MV-4-11 (cell line): ENCODE results near the gene ZSWIM6.
"Not testable (repeated sequence)": the region's sequence is repeated elsewhere in the genome, so short reads cannot be mapped to it uniquely, and the experiment has no call there.

Experiments
- DNase-seq: peaks from one replicate; lab custom pipeline; 2025; lab: John Stamatoyannopoulos, UW

The ZSWIM6 gene

GRCh38 chr5:61363401-61364114, 31.5 kb downstream of the ZSWIM6 start:
- DNase-seq, result no peak

- peak; percentile 63 for DNase-seq
Observed at GRCh38 chr5:61366497-61367240, 34.6 kb downstream of the ZSWIM6 start.

GRCh38 chr5:61370506-61370905, 38.4 kb downstream of the ZSWIM6 start:
- DNase-seq, result no peak

GRCh38 chr5:61371474-61371873, 39.4 kb downstream of the ZSWIM6 start:
- no peak for DNase-seq

GRCh38 chr5:61379677-61380076, 47.6 kb downstream of the ZSWIM6 start:
- DNase-seq, result no peak

GRCh38 chr5:61381968-61382367, 49.9 kb downstream of the ZSWIM6 start:
- no peak for DNase-seq

- no peak for DNase-seq
Observed at GRCh38 chr5:61385627-61386026, 53.6 kb downstream of the ZSWIM6 start.

- DNase-seq, result no peak
Observed at GRCh38 chr5:61386045-61386800, 54.2 kb downstream of the ZSWIM6 start.

- no peak for DNase-seq
Observed at GRCh38 chr5:61389609-61390008, 57.6 kb downstream of the ZSWIM6 start.

GRCh38 chr5:61394078-61394704, 62.1 kb downstream of the ZSWIM6 start:
- DNase-seq, result no peak

GRCh38 chr5:61394793-61395192, 62.7 kb downstream of the ZSWIM6 start:
- no peak for DNase-seq

GRCh38 chr5:61397238-61397637, 65.2 kb downstream of the ZSWIM6 start:
- no peak for DNase-seq

- DNase-seq, result no peak
Observed at GRCh38 chr5:61397937-61398336, 65.9 kb downstream of the ZSWIM6 start.

GRCh38 chr5:61398440-61398839, 66.4 kb downstream of the ZSWIM6 start:
- no peak for DNase-seq

GRCh38 chr5:61399679-61400078, 67.6 kb downstream of the ZSWIM6 start:
- no peak for DNase-seq

GRCh38 chr5:61401726-61402125, 69.7 kb downstream of the ZSWIM6 start:
- peak; percentile 13 for DNase-seq

- DNase-seq, result no peak
Observed at GRCh38 chr5:61402244-61402823, 70.3 kb downstream of the ZSWIM6 start.

GRCh38 chr5:61402970-61403900, 71.2 kb downstream of the ZSWIM6 start:
- no peak for DNase-seq

GRCh38 chr5:61405511-61406295, 73.6 kb downstream of the ZSWIM6 start:
- no peak for DNase-seq

- not testable (repeated sequence) for DNase-seq
Observed at GRCh38 chr5:61406497-61406896, 74.4 kb downstream of the ZSWIM6 start.
